HG03139 (cell line): ENCODE measurements around the gene MAGEA10.
"Not testable (repeated sequence)": the region's sequence is repeated elsewhere in the genome, so short reads cannot be mapped to it uniquely, and the experiment has no call there.

Source experiments
- ATAC-seq: cut with Tn5 transposase; IDR thresholded peaks from one replicate; pipeline ENCODE4 v1.9.1; 2021; ENCODE audit not compliant: unreplicated experiment

Gene MAGEA10

GRCh38 chrX:152138388-152138784 is at the start of gene MAGEA10:
TSS of gene MAGEA10 (minus strand) at chrX:152138577. CDS start at chrX:152135620, 2,957 bp downstream.
- no peak for ATAC-seq

DNA sequence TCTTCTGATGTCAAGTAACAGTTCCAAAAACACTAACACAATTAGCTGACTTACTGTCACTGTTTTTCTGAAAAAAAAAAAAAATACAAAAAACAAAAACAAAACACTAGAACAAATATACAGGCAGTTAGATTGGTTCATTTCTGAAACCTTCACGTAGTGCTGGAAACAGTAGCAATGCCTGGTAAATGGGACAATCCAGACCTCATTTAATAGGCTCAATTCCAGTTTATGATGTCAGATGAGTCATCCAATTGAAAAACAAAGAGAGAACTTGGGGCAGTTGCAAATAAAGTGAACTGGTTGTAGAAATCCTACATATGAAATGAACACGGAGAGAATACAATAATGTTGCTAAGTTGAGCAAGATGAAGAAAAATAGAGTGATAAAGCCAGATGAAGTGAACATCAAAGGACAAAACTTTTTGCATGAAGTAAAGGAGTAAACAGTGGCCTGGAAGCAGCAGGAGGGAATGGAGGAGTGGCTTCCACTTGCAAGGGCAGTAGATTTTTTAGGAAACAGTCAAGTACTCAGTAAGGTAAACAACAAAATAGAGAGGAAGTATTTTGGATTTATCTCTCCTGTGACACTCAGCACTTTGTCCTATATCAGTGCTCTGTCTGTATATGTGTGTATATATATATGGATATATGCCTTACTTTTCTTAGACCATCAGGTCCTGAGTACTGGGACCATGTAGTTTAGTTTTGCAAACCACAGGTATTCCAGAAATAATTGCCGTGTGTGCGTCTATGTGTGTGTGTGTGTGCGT is 39.3 kb upstream of the MAGEA10 start:
- ATAC-seq: no peak

GRCh38 chrX:152177052-152177451 is 38.7 kb upstream of the MAGEA10 start:
- no peak for ATAC-seq

GRCh38 chrX:152175892-152176291 is 37.5 kb upstream of the MAGEA10 start:
- ATAC-seq: not testable (repeated sequence)

DNA sequence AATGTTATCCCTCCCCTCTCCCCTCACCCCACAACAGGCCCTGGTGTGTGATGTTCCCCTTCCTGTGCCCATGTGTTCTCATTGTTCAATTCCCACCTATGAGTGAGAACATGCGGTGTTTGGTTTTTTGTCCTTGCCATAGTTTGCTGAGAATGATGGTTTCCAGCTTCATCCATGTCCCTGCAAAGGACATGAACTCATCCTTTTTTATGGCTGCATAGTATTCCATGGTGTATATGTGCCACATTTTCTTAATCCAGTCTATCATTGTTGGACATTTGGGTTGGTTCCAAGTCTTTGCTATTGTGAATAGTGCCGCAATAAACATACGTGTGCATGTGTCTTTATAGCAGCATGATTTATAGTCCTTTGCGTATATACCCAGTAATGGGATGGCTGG is 35.5 kb upstream of the MAGEA10 start:
- not testable (repeated sequence) for ATAC-seq

DNA sequence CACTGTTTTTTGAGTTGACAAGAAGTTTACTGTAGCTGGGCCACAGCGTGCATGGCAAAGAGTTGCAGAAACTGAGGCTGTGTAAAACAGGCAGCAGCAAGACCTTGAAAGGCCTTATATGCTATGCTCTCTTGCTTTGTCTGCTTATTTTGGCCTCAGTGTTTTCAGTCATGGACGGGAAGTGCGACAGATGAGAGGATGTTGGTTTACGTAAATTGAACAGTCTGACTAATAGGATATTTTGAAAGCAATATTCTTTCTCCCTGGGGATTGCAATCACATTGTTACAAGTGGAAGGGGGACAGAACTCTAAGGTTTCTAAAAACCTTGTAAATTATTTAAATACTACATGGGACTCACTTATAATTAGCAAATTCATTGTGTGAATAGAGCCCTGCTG is 32.2 kb upstream of the MAGEA10 start:
- ATAC-seq: no peak

DNA sequence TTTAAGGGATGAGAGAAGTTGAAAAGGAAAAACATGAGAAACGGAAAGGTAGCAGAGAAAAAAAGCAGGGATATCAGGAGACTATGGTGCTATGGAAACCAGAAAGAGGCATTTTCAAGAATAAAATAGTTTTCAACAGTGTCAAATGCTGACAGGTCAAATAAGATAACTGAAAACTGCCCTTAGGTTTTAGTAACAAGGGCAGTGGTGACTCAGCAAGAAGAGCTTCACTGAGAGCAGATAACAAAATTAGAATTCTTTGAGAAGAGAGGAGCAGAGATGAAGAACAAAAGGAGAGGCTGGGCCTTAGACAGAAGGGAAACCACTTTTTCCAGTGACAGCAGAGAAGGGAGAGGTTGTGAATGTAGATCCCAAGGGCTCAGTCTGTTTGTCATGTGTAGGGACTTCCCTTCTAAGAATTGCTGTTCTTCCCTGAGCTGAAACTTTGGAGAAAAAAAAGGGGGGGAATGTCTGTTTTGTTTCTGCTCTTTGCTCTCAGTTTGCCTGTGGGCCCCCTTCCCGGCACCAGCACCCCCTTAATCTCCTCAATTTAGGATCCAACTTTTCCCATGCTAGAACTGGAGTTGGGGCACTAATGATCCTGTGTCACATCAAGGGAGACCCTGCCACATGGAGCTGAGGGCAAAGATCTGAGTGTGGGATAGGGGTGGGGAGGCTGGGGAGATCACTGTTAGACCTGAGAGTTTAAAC is 26.8 kb upstream of the MAGEA10 start:
- ATAC-seq: no peak

DNA sequence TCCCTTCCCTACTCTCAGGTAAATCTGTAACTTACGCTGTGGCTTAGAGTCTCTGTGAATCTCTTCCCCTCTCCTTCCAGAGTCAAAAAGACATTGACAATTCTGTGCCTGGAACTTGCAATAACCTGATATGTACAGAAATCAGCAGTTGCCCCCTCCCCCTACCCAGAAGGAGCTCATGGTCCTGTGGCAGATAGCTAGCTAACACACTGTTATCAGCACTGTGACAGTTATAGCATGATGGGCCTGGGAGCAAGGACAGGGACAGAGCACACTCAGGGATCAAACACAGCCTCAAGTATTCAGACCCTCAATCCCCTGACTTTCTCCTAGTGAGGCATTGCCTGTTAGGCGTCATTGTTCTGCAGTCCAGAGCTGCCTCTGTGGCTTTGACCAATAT is 18.7 kb upstream of the MAGEA10 start:
- no peak for ATAC-seq

- ATAC-seq: no peak
Observed at GRCh38 chrX:152155766-152156310, 17.5 kb upstream of the MAGEA10 start.

DNA sequence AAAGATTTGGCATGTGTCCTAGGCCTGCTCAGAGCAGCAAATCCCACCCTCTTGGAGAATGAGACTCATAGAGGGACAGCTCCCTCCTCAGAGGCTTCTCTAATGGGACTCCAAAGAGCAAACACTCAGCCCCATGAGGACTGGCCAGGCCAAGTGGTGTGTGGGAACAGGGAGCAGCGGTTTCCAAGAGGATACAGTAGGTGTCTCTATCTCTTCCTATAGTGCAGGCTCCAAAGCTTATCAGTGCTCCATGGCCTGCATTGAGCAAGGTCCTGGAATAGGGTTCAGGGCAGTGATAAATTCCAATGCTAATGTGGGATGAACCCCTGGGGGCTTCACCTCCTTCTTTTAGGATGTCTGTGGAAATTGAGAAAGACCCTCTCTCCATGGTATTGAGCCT is 15.7 kb upstream of the MAGEA10 start:
- ATAC-seq: no peak

DNA sequence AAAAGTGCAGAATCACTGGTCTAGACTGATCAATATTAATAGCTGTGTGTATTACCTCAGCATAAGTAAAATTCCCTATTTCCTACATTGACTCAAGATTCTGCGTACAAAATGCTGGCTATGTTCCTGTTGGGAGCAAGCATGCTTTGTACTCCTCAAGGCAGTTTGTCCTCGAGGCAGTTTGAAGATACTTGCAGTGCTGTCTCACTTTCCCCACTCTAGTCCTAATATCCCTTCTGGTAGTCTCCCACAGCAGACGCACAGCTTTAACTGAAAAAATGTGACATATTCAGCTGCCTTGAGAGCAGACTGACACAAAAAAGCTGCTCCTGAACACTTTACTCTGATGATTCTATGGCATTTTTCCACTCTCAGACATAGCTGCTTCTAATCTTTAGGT is 12.9 kb upstream of the MAGEA10 start:
- ATAC-seq: no peak

GRCh38 chrX:152149648-152150047 is 11.3 kb upstream of the MAGEA10 start:
- ATAC-seq: no peak

DNA sequence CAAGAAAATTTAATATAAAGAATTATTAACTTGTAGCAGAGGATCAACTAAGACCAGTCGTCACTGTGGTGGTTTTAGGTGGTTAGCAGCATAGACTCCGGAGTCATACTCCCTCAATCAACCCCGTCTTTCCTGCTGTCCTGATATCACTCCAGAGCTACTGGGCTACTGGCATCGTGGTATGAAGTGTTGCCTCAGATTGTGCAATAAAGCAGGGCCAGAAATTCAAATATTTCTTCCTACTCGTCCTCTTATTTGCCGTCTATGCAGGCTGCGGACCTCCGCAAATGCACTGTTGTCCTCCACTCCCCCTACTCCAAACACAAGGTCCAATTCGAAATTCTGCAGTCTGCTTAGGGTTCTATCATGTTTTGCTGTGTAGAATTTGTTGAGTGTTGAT is 1.2 kb upstream of the MAGEA10 start:
- no peak for ATAC-seq

GRCh38 chrX:152137771-152138387 is 498 bp downstream of the MAGEA10 start:
- no peak for ATAC-seq

DNA sequence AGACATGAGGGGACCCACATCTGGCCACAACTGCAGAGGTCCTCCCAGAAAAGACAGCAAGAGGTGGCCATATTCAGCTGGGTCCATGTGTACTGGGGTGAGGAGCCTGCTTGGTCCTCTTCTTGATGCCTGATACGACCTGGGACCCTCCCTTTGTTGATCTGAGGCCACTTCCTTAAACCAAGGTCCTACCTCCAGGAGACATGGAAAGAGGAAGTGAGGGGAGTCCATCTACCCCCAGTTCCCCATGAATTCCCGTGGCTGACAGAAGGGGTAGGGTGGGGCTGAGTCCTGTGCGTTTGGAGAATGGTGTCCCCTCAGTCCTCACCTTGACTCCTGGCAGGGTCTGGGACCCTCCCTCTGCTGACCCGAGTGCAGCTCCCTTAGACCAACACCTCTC is 2.1 kb downstream of the MAGEA10 start:
- ATAC-seq: no peak

GRCh38 chrX:152131525-152131924 is 6.9 kb downstream of the MAGEA10 start:
- ATAC-seq: no peak

DNA sequence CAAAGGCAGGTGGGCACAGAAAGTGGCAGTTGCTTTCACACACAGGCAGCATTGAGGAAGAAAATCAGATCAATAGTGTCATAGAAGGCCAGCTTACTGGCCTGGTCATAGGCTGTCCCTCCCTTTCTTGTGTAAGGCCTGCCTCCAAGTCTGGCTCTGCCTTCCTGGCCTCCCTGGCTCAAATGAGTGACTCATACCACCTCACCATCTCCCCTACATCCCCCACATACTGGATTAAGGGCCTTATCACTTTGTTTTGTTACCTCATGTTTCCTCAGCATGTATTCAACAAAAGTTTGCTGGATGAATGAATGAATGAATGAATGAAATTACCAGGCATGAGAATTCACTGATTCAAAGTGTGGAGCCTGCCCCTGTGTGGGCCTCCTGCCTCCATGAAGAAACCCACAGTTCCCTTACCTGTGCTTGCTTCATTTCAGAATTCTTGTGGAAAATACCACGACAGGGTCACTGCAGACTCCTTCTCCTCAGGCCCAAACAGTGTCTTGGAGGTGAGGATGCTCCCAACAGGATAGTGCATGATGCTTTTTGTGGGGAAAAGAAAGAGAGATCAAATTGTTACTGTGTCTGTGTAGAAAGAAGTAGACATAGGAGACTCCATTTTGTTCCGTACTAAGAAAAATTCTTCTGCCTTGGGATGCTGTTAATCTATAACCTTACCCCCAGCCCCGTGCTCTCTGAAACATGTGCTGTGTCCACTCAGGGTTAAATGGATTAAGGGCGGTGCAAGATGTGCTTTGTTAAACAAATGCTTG is 9.1 kb downstream of the MAGEA10 start:
- not testable (repeated sequence) for ATAC-seq

GRCh38 chrX:152117305-152117704 is 21.1 kb downstream of the MAGEA10 start:
- ATAC-seq: no peak

DNA sequence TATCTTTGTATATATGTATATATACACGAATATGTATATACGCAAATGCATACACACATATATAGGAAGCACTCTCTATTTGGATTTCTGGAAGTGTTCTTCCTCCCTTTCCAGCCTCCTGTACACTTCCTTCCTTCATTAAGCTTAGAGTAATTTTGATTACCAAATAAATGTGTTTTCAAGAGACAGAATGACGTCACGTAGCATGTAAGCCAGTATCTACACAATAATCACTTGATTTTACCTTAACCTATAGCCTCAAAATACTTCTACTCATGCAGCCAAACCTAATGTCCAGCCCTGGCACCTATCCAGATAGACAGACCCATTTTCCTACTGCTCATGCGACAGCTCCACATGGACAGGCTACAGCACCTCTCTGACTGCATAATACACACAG is 29.9 kb downstream of the MAGEA10 start:
- no peak for ATAC-seq

GRCh38 chrX:152103866-152104265 is 34.5 kb downstream of the MAGEA10 start:
- ATAC-seq: no peak

GRCh38 chrX:152086141-152086540 is 52.2 kb downstream of the MAGEA10 start:
- ATAC-seq: no peak
